ENCODE results near the gene DOCK3.
A peak's percentile ranks its signal among the peaks of the same experiment; 100 is the strongest.
"Not testable (repeated sequence)": the region's sequence is repeated elsewhere in the genome, so short reads cannot be mapped to it uniquely, and the experiment has no call there.

DOCK3 gene

GRCh38 chr3:50995085-50995824 lies 320.5 kb downstream of the DOCK3 start:
- DNase-seq, result no peak

DNA sequence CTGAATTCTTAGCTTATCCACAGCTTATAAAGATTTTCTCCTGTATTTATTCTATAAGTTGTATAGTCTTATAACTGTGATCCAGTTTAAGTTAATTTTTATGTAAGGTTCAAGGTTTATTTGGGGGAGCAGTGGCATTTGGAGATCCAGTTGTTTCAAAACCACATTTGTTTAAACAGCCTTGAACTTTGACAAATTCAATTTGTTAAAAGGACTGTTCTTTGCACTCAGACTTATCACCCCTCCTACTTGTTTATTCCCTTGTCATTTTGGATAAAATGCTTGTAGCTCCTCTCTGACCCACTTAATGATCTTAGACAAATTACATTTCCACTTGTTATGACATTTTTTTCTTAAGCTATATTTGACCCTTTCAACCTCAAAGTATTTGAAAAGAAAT lies 327.8 kb downstream of the DOCK3 start:
- no peak for DNase-seq

DNA sequence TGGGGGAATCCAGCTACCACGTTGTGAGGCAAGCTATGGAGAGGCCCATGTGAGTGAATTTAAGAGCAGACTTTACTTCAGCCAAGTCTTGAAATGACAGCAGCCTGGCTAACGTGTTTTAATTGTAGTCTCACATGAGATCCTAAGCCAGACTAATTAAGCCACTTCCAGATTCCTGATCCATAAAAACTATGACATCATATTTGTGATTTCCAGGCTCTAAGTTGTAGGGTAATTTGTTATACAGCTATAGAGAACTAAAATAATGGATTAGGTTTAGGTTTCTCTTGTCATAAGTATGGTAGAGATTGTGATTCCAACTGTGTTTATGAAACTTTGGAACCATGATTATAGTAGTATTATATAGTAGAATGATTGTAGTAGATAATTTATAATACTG lies 329.5 kb downstream of the DOCK3 start:
- DNase-seq, result no peak

DNA sequence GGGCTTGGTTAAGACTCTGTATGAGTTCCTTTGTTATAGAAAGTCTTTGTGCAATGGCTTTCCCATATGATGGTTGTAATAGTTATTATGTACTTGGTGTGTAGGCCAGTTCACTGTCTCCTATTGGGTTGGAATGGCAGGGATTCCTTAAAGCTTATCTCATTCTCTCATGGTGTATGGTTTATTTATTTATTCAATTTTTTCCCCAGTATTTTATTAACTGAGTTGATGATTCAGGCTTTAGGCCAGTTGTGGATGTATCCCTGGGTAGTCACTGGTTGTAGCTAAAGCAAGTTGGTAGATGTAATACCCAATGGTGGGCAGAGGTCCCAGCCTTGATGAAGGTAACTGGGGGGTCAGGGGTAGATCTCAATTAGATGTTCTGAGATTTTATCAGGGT lies 349.4 kb downstream of the DOCK3 start:
- DNase-seq, result no peak

- DNase-seq, result peak; percentile 68
Measured at GRCh38 chr3:51024765-51025632, 350.3 kb downstream of the DOCK3 start.

- DNase-seq, result no peak
Measured at GRCh38 chr3:51031666-51032065, 356.9 kb downstream of the DOCK3 start.

DNA sequence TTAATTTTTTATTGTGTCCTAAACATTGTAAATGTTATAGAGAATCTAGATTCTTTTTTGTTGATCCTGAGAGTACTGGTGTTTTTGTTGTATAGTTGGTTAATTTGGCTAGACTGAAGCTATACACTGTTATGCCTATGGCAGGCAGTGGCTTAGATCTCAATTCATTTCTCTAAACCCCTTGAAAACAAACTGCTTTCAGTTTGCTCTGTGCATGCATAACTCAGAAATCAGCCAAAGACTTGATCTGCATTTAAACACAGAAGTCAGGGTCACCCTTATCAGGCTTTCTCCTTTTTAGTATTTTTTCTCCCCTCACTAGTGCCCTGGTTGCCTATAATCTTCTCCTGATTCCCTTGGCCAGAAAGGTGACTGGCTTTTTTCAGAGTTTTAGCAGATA lies 360.9 kb downstream of the DOCK3 start:
- no peak for DNase-seq

DNA sequence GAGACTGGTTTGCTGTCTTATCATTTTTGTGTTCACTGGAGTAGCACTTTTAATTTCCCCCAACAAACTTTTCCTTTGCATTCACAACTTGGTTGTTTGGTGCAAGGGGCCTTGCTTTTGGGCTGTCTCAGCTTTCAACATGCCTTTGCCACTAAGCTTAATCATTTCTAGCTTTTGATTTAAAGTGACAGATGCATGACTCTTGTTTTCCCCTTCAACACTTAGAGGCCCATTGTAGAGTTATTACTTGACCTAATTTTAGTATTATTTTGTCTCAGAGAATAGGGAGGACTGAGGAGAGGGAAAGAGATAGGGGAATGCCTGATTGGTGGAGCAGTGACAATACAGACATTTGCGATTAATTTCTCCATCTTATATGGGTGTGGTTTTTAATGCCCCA lies 370.3 kb downstream of the DOCK3 start:
- no peak for DNase-seq

DNA sequence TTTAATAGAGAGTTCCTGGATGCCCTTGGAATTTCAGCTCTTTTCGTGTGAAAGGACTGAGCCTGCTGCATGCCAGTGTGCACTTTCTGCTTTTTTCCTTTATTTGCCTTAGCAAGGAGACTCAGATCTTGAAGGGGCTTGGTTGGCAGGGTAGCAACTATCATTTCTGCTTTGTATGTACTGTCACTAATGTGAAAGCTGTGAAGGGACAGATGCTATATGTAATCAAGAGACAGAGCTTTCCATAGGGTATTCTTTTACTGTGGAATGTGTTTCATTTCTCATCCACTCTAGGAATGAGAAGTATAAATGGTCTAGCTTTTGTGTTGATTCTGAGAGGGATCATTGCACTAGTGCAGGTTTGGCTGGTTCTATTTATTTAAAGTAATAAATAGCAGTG lies 377.8 kb downstream of the DOCK3 start:
- DNase-seq, result no peak

GRCh38 chr3:51057121-51057520 lies 382.4 kb downstream of the DOCK3 start:
- no peak for DNase-seq

DNA sequence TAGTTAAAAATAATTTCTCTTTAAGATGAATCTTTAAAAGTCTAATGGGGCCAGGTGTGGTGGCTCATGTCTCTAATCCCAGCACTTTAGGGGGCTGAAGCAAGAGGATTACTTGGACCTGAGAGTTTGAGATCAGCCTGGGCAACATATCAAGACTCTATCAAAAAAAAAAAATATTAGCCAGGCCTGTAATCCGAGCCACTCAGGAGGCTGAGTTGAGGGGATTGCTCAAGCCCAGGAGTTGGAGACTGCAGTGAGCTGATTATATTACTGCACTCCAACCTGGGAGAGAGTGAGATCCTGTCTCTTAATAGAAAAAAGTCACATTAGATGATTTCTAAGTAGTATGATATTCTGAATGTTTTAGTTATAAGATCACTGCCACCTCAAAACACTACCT lies 388.3 kb downstream of the DOCK3 start:
- no peak for DNase-seq

DNA sequence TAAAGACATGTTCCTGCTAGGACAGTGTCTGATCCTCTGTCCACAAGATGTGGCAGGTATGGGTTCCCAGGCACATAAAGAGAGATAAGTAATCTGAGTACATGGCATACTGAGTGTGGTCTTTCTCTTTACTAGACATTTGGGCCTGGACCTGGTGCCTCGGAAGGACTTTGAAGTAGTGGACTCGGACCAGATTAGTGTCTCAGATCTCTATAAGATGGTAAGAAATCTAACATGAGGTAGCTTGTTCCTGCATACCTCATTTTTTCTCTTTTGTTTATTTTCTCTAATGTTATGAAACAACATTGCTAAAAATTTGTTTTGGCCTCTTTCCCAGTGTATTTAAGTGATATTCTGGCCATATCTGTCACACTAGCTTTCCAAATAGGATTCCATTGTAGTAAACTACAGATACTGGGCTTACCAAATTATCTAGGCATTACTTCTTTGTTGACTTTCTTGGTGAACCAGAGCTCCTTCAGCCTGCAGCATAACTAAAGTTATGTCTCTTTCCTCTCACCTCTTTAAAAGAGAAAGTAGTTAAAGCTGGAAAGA lies 400.6 kb downstream of the DOCK3 start:
- no peak for DNase-seq

- no peak for DNase-seq
Measured at GRCh38 chr3:51082363-51082762, 407.6 kb downstream of the DOCK3 start.

GRCh38 chr3:51083490-51083889 lies 408.8 kb downstream of the DOCK3 start:
- DNase-seq, result no peak

GRCh38 chr3:51092141-51092540 lies 417.4 kb downstream of the DOCK3 start:
- DNase-seq, result not testable (repeated sequence)

DNA sequence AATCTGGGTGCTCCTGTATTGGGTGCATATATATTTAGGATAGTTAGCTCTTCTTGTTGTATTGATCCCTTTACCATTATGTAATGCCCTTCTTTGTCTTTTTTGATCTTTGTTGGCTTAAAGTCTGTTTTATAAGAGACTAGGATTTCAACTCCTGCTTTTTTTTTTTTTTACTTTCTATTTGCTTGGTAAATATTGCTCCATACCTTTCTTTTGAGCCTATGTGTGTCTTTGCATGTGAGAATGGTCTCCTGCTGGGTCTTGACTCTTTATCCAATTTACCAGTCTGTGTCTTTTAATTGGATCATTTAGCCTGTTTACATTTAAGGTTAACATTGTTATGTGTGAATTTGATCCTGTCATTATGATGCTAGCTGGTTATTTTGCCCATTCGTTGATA lies 420.1 kb downstream of the DOCK3 start:
- not testable (repeated sequence) for DNase-seq

DNA sequence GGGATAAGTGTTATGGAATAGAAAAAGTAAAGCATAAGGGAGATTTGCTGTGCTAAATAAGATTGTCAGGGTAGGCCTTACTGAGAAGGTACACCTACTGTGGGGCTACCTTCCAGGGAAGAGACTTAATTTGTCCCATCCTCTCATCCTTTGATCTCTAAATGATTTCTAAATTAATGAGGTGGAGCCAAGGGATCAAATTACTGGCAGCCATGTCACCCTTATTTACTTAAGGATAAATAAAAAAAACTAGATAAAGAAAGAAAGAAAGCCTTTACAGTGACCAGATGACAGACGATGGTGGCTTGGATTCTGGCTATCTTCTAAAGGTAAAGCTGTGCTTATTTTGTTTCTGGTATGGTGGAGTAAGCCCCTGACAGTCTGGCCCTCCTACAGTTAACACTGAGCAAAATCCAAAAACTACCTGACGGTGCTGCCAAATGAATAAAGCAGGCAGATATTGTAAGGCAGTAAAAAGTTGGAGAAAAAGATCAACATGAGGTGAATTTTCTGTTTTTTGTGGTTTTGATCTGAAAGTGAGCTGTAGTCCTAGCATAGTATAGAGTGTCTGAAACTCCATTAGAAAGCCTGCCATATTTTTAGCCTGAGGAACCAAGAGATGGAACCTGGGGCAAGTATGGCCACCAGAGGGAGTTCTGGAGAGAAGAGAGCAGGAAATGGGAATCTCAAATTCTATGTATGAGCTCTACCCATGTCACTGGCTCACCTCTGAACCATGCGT lies 425.2 kb downstream of the DOCK3 start:
- DNase-seq, result no peak

GRCh38 chr3:51100536-51100851 lies 425.8 kb downstream of the DOCK3 start:
- no peak for DNase-seq

GRCh38 chr3:51102396-51102795 lies 427.7 kb downstream of the DOCK3 start:
- DNase-seq, result no peak

DNA sequence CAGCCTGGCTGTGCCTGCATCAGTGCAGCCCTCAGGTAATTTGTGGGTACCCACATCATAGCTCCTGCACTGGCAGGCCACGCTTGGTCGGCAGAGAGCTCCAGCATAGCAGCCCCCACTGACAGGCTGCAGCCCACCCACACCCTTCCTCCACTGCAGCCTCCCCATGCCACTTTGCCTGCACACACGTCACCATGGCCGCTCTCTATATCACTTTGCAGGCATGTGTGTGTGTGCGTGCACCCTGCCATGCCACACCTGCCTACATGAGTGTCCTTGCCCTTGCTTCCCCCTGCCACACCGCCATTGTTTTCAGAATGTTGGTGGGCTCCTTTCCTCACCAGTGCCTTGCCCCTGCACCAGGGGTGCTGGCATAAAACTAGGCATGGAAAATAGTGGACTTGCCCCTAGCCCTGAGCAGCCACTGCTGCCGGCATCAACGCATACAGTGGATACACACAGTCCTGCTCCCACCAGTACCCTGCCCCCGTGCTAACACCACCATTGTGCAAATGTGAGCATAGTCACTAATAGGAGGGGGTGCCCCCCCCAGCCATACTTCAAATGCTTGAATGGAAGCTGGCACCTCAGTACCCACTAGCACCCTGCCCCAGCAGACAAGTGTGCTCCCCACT lies 431.6 kb downstream of the DOCK3 start:
- DNase-seq, result no peak

GRCh38 chr3:51110586-51110985 lies 435.9 kb downstream of the DOCK3 start:
- no peak for DNase-seq

GRCh38 chr3:51122944-51123343 lies 448.2 kb downstream of the DOCK3 start:
- no peak for DNase-seq

DNA sequence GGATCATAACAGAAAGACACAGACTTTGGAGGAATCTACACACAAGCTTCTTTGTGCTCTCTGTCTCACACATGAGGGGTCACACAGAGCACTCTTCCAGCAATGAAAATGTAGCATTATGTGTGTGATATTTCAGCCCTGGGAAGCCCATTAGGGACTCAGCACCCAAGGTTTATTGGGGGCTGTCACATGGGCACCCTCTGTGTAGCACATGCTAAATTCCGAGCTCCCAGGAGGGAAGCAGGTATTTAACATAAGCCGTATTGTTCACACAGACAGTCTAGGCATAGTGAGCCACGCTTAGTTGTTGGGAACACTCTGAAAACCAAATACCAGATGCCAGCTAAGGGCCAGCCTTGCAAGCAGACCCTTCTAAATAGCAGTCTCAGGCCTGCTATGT lies 448.8 kb downstream of the DOCK3 start:
- no peak for DNase-seq

All from activated CD4-positive, alpha-beta T cell treated with anti-CD3 and anti-CD28 coated beads, Interleukin-2, amount 50 U/mL, for 1 hour (primary cell).